Thoracic aorta (tissue), 2 donors: ENCODE measurements around the gene FKBP5. TPM values are rescaled to one million over a fixed set of nuclear protein-coding genes. Genes with fewer than 3 reads are reported as not detected.

ENCODE experiments used
- ATAC-seq: fragments of 150-250 bp; one replicate; pipeline ENCODE4 v1.8.0; 2017; ENCODE audit warnings: low read depth; ENCODE audit not compliant: insufficient number of reproducible peaks, low FRiP score
- DNase-seq: peaks from one replicate; pipeline ENCODE4 v3.0.0-alpha.2; 2020; ENCODE audit warnings: low spot score
- H3K27ac ChIP-seq, 2 donors: fragments of 200-600 bp; sonication (generic); 1 replicate in 1 of 2; 2 replicates in 1 of 2; pipeline ENCODE4 v1.5.1; 2016; ENCODE audit warnings: mild to moderate bottlenecking in 2 of 2, moderate library complexity in 2 of 2
- H3K27me3 ChIP-seq: fragments of 200-600 bp; sonication (generic); replicated peaks from 2 replicates; pipeline ENCODE4 v1.6.0; 2016; ENCODE audit warnings: mild to moderate bottlenecking; ENCODE audit not compliant: insufficient read depth
- H3K36me3 ChIP-seq: fragments of 200-600 bp; sonication (generic); one replicate; pipeline ENCODE4 v1.5.1; 2016
- H3K4me1 ChIP-seq, 2 donors: fragments of 200-600 bp; sonication (generic); 1 replicate in 1 of 2; 2 replicates in 1 of 2; pipeline versions ENCODE4 v1.5.1 to v1.6.0; 2016; ENCODE audit warnings: low read depth in 2 of 2, mild to moderate bottlenecking in 1 of 2; ENCODE audit not compliant: control insufficient read depth in 1 of 2
- H3K4me3 ChIP-seq: fragments of 200-600 bp; sonication (generic); 2 replicates; pipeline ENCODE4 v1.5.1; 2016; ENCODE audit warnings: mild to moderate bottlenecking
- H3K9me3 ChIP-seq: fragments of 200-600 bp; sonication (generic); 2 replicates; pipeline ENCODE4 v1.5.1; 2016
- CTCF ChIP-seq: fragments of 200-600 bp; sonication (generic); IDR thresholded peaks from one replicate; pipeline ENCODE4 v1.5.1; 2019; ENCODE audit warnings: antibody characterized with exemption
- total RNA-seq, 2 donors: library from RNA; depleted of rRNA; stranded (reverse); fragments of >200 nt; gene quantifications; one replicate each; pipeline versions ENCODE4 v1.1.0 to v1.2.3, GENCODE V29; 2016

The FKBP5 gene
- total RNA-seq, 2 donors from 2014 or later, result 156 to 271 TPM

GRCh38 chr6:35634316-35634715, 54.4 kb downstream of the FKBP5 start:
- Histone ChIP-seq H3K36me3 (peaks cover 63% of the 10 kb centered on the region), H3K27ac (no peak overlapping the region)
- TF ChIP-seq CTCF, result no peak

GRCh38 chr6:35633579-35634089, 55.1 kb downstream of the FKBP5 start:
- no peak for TF ChIP-seq CTCF
- Histone ChIP-seq H3K27ac (no peak overlapping the region), H3K4me3 (no peak overlapping the region), H3K4me1 (peaks cover 8% of the 10 kb centered on the region in 2 donors), H3K36me3 (peaks cover 63% of the 10 kb centered on the region), H3K27me3 (no peaks in the 10 kb centered on the region), H3K9me3 (no peaks in the 10 kb centered on the region)
- no peak for DNase-seq
- ATAC-seq, result no peak

More at GRCh38 chr6:35634316-35634715, 54.4 kb downstream of the FKBP5 start:
- Histone ChIP-seq H3K27me3 (no peaks in the 10 kb centered on the region), H3K4me3 (no peak overlapping the region), H3K4me1 (peaks cover 8% of the 10 kb centered on the region in 2 donors), H3K9me3 (no peaks in the 10 kb centered on the region)
- ATAC-seq (no peak), DNase-seq (no peak)

GRCh38 chr6:35629876-35630378, 58.8 kb downstream of the FKBP5 start:
- no peak for ATAC-seq
- Histone ChIP-seq H3K4me1 (peaks cover 8% of the 10 kb centered on the region in 2 donors), H3K27me3 (no peaks in the 10 kb centered on the region), H3K27ac (no peak overlapping the region), H3K9me3 (no peaks in the 10 kb centered on the region), H3K4me3 (no peak overlapping the region), H3K36me3 (peaks cover 42% of the 10 kb centered on the region)
- no peak for DNase-seq
- TF ChIP-seq CTCF, result no peak

DNA sequence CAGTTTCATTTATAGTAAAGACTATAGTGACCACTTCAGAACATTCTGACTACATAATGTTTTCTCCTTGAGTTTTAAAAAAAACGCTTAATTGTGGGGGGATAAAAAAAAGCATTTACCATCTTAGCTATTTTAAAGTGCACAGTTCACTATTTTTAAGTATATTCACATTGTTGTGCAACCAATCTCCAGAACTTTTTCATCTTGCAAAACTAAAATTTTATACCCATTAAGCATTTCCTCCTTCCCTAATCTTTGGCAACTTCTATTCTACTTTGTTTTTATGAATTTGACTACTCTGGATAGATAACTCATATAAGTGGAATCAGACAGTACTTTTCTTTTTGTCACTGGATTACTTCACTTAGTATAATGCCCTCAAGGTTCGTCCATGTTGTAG, 62.3 kb downstream of the FKBP5 start:
- no peak for TF ChIP-seq CTCF
- Histone ChIP-seq H3K4me3 (no peak overlapping the region), H3K9me3 (no peaks in the 10 kb centered on the region), H3K36me3 (peaks cover 45% of the 10 kb centered on the region), H3K4me1 (peaks cover 0 to 2% of the 10 kb centered on the region in 2 donors), H3K27me3 (no peaks in the 10 kb centered on the region), H3K27ac (no peak overlapping the region)
- ATAC-seq (no peak), DNase-seq (no peak)

DNA sequence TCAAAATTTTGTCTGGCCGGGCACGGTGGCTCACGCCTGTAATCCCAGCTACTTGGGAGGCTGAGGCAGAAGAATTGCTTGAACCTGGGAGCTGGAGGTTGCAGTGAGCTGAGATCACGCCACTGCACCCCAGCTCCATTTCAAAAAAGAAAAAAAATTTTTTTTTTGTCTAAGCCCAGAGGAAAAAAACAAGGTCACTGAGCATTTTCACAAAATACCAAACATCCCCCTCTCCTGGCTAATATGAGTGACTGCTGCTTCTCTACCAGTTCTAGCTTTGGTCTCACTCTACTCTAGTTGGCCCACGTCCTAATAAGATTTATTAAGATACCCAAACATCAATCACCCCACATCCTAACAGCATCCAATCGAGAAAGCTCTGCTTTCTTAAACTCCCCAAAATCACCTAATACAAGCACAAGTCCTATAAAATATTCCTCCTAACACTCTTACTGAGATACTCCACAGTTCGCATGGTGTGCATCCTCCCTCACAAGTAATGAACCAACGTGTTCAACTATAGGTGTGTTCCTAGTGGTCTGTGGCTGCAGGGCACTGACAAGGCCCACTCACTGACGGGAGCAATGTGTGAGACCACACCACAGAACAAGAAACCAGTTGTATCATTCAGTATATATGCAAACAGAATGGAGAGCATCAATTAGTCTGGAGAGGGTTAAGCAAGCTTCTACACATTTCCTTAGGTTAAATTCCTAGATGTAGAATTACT, 64.2 kb downstream of the FKBP5 start:
- peak; percentile 18 for TF ChIP-seq CTCF
- Histone ChIP-seq H3K27me3 (no peaks in the 10 kb centered on the region), H3K4me1 (no peaks in the 10 kb centered on the region), H3K36me3 (peaks cover 39% of the 10 kb centered on the region), H3K27ac (no peak overlapping the region), H3K9me3 (no peaks in the 10 kb centered on the region), H3K4me3 (no peak overlapping the region)
- DNase-seq, result no peak
- ATAC-seq, result peak; percentile 49
